ENCODE measurements around the gene SYNGR3.

DNA sequence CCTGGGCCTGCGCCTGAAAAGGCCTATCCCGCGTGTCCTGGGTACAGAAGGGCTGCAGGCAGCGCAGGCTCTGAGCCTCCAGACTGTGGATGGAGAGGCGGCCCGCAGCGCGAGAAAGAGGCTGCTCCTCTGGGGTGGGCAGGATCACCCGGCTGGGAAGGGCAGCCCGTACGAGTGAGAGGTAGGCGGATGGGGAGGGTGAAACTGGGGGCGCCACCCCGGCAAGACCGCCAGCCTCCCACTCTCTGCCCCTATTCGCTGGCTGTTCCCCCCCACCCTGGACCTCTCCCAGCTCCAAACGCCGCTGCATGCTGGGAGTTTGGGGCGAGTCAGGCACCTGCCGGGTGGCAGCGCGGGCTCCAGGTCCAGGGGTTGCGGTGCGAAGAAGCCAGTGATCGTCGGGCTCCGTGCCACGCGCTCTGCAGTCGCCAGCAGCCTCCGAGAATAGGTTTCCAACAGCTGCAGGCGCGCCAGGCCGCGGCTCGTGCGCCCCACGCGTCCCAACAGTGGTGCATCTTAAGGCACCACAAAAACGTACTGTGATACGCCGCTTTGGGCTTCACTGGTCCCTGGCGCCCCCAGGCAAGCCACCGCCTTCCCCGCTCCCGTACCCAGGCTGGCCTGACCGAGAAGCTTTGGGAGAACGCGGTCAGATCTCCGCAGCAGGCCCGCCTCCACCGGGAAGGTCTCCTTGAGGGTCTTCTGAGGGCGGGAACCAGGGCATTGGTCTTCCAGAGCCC is 9.6 kb upstream of the SYNGR3 start:
- no peak for TF ChIP-seq POLR2AphosphoS5 (IDR thresholded peaks at IDR 0.05)
- TF ChIP-seq, protein P1, sequence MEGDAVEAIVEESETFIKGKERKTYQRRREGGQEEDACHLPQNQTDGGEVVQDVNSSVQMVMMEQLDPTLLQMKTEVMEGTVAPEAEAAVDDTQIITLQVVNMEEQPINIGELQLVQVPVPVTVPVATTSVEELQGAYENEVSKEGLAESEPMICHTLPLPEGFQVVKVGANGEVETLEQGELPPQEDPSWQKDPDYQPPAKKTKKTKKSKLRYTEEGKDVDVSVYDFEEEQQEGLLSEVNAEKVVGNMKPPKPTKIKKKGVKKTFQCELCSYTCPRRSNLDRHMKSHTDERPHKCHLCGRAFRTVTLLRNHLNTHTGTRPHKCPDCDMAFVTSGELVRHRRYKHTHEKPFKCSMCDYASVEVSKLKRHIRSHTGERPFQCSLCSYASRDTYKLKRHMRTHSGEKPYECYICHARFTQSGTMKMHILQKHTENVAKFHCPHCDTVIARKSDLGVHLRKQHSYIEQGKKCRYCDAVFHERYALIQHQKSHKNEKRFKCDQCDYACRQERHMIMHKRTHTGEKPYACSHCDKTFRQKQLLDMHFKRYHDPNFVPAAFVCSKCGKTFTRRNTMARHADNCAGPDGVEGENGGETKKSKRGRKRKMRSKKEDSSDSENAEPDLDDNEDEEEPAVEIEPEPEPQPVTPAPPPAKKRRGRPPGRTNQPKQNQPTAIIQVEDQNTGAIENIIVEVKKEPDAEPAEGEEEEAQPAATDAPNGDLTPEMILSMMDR (IDR thresholded peaks at IDR 0.05), result no peak
- no peak for TF ChIP-seq POLR2A (IDR thresholded peaks at IDR 0.05; ENCODE audit: low read depth)

All from esophagus muscularis mucosa (tissue), 3 donors.